Measurements from ENCODE around the gene KRTAP4-5. TPM values are rescaled to one million over a fixed set of nuclear protein-coding genes. Genes with fewer than 3 reads are reported as not detected.
"Not testable (repeated sequence)": the region's sequence is repeated elsewhere in the genome, so short reads cannot be mapped to it uniquely, and the experiment has no call there.

KRTAP4-5 gene
- polyA plus RNA-seq (ENCODE audit: insufficient read length), result not detected
- long read RNA-seq, donor 1, result 0 reads
- long read RNA-seq, donor 2, result 0 reads
- long read RNA-seq, donor 3, result 0 reads
- long read RNA-seq, donor 4, result 0 reads
- long read RNA-seq, donor 5, result 0 reads
- long read RNA-seq, donor 6, result 0 reads
- long read RNA-seq, donor 7, result 0 reads
- long read RNA-seq, donor 8, result 0 reads

DNA sequence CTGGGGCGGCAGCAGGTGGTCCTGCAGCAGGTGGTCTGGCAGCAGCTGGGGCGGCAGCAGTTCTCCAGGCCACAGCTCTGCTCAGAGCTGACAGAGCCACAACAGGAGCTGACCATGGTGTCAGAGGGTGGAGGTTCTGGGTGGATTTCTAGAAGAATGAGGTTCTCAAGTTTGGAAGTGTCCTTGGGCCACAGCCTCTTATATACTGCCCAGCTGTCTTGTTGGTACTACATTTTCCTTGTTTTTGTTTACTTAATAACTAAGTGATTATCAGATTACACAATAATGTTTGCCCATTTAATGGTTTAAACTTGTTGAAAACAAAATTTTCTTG is at the start of gene KRTAP4-5:
TSS of gene KRTAP4-5 (minus strand) at position 174 of the 334 bp plus-strand sequence. CDS start at position 116, 58 bp downstream.
- no peak for DNase-seq

DNA sequence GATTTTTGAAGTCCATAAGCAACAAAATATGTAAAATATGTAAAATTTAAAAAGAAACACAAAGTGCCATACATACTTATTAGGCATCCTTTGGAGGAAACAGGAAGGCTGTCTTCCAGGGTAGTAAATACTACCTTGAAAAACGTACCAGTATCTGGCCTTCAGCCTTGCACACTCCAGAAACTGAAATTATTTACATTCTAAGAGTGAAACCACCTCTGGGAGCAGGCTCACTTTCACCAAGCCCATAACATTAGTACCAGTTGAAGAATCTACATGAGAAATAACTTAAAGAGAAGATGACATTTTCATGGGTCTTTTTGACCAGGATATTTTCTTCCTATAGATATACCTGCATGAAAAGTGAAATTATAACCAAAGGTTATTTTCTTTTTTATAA is 46.4 kb upstream of the KRTAP4-5 start:
- DNase-seq, result no peak

DNA sequence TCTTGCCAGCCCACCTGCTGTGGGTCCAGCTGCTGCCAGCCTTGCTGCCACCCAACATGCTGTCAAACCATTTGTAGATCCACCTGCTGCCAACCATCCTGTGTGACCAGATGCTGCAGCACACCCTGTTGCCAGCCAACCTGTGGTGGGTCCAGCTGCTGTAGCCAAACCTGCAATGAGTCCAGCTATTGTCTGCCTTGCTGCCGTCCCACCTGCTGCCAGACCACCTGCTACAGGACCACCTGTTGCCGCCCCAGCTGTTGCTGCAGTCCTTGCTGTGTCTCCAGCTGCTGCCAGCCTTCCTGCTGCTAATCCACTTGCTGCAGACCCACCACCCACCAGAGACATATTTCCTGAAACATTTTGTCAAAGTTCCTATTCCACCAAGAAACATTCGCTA is 40.7 kb upstream of the KRTAP4-5 start:
- no peak for DNase-seq

DNA sequence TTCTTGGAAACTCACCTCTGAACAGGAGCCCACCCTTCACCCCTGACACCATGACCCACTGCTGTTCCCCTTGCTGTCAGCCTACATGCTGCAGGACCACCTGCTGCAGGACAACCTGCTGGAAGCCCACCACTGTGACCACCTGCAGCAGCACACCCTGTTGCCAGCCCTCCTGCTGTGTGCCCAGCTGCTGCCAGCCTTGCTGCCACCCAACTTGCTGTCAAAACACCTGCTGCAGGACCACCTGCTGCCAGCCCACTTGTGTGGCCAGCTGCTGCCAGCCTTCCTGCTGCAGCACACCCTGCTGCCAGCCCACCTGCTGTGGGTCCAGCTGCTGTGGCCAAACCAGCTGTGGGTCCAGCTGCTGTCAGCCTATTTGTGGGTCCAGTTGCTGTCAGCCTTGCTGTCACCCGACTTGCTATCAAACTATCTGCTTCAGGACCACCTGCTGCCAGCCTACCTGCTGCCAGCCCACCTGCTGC is 40.3 kb upstream of the KRTAP4-5 start, which contains the start of gene KRTAP9-1:
TSS of gene KRTAP9-1 (plus strand) at position 51 of the 482 bp plus-strand sequence. CDS start at position 51, 0 bp downstream.
- not testable (repeated sequence) for DNase-seq

DNA sequence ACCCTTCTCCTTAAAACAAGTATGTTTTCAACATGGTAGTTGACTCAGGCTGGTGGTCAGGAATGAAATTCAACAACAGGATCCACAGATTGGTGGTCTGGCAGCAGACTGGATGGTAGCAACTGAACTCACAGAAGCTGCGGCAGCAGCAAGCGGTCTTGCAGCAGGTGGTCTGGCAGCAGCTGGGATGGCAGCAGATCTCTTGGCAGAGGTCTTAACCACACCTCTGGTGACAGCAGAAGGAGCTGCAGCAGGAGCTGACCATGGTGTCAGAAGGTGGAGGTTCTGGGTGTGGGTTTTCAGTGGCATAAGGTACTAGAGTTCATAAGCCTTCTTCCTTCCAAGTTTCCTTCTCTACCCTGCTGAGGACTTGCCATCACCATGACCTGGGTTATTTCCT is 37.2 kb upstream of the KRTAP4-5 start:
- DNase-seq, result no peak

DNA sequence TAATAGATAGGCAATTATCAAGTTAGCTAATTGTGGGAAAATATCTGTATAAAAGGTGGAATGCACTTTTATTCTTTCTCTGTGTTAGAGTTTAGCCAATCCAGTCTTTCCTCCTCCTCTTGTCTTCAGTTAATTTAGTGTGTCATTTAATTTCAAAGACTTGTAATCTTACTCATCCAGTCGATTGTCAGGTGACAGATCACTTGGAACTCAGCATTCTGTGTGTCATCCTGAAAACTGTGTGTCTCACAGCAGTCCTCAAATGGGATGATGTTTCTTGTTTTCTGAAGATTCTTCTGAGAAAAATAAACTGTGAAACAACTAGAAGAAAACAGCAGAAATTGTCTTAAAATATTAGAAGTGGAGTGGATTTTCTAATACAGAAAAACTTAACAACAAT is 35.4 kb upstream of the KRTAP4-5 start:
- no peak for DNase-seq

DNA sequence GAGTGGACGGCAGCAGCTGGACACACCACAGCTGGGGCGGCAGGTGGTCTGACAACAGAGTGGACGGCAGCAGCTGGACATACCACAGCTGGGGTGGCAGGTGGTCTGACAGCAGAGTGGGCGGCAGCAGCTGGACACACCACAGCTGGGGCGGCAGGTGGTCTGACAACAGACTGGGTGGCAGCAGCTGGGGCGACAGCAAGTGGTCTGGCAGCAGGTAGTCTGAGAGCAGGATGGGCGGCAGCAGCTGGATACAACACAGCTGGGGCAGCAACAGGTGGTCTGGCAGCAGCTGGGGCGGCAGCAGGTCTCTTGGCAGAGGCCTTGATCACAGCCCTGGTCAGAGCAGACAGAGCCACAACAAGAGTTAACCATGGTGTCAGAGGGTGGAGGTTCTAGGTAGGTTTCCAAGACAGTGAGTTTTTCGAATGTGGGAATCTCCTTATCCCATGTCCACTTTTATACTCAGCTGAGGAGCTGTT is 34.9 kb upstream of the KRTAP4-5 start, which contains the start of gene KRTAP4-1:
TSS of gene KRTAP4-1 (minus strand) at position 432 of the 482 bp plus-strand sequence. CDS start at position 375, 57 bp downstream.
- no peak for DNase-seq

DNA sequence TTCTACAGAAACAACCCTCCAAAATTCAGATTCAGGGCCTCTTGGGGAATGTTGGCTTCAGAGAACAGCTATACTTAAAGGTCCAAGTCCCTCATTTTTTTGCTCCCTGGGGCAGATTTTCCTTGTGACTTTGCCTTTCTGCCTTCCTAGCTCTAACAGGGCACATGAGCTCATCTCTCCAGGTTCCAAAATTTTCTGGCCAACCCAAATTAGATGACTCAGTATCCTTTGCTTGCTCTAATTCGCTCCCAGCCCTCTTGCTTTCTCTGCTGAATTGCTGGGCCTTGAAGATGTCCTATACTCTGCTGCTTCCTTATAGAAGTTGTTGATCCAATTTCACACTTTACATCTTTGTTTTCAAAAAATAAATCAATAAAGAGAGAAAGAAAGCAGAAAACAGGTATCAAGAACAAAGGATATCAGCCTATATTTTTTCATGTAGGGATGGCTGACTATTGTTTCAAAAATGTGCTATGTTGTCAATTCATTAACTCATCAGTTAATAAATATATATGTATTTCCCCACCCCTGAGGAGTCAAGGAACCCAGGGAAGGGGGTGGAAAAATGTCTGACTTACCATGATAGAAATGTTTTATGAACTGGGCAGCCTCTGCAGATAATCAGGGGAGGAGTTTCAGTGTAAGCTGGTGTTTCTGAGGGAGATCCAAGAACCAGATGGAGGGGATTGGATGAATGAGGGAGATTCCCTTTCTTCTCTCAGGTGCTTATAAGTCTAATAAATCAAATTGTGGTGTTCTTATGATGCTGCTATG is 29.4 kb upstream of the KRTAP4-5 start:
- DNase-seq, result no peak

DNA sequence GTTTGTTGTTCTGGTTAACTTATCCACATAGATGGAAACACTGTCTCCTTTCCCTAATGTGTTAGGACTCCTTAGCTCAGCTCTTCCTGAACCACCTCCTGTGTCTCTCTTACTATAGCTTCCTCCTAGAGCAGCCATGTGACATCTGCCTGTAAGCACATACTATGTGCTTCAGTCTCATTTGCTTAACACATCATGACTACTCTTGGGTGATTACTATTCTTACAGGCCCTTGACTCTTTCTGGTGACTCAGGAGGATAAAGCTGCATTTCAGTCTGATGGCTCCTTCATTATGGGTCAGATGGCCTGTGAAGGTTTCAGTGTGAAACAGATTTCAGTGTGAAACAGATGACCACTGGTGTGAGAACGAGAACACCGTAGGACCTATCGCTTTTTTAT is 28.7 kb upstream of the KRTAP4-5 start:
- no peak for DNase-seq

DNA sequence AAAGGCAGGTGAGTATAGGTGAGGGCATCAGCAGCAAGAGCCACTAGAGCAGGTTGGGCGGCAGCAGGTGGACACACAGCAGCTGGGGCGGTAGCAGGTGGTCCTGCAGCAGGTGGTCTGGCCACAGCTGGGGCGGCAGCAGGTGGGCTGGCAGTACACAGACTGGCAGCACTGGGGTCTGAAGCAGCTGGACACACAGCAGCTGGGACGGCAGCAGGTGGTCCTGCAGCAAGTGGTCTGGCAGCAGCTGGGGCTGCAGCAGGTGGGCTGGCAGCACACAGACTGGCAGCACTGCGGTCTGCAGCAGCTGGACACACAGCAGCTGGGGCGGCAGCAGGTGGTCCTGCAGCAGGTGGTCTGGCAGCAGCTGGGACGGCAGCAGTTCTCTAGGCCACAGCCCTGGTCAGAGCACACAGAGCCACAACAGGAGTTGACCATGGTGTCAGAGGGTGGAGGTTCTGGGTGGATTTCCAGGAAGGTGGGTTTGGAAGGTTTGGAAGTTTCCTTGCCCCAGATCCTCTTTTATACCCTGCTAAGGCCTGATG is 28.2 kb upstream of the KRTAP4-5 start, which contains the start of gene KRTAP4-2:
TSS of gene KRTAP4-2 (minus strand) at position 495 of the 545 bp plus-strand sequence. CDS start at position 438, 57 bp downstream.
- DNase-seq, result no peak

DNA sequence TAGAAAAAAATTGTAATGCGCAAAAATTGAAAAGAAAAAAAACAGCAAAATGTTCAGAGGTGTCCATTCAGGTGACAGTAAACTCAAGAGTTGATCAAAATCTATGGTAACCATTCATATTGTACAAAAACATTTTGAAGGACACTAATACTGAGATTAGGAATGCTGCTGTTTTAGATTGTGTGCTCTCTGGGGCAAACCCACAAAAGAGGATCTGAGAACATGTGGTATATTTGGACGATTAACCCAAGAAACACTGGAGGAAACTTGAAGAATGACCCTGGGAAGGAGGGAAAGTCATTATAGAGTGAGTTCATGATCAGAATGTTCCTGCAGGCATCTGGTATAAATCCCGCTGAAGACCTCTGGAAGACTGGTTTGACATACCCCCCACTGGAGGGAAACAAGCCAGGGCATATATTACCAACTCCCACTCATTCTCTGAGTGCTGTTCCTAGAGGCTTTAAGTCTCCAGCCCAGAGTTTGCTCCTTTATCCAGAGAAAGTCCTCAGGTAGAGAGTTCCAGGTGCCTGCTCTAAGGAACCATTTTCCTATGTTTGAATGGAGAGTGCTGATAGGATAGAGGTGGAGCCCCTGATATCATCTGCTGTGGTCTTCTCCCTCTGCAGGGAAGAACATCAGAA is 27.2 kb upstream of the KRTAP4-5 start:
- DNase-seq, result no peak

DNA sequence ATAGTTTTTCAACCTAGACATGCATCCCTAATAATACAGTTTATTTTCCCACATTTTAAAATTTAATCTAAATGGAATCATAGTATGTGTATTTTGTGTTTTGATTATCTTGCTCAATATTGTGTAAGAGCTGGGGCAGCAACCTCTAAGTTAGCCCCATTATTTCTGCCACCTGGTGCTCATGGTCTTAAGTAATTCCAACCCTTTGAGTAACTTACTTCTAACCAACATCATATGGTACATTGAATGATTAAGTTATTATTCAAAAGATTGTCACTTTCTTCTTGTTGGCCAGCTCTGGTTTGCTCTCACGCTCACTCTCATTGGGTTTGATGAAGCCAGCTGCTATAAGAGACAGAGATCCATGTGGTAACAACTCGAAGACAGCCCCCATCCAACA is 22.3 kb upstream of the KRTAP4-5 start:
- DNase-seq, result no peak

DNA sequence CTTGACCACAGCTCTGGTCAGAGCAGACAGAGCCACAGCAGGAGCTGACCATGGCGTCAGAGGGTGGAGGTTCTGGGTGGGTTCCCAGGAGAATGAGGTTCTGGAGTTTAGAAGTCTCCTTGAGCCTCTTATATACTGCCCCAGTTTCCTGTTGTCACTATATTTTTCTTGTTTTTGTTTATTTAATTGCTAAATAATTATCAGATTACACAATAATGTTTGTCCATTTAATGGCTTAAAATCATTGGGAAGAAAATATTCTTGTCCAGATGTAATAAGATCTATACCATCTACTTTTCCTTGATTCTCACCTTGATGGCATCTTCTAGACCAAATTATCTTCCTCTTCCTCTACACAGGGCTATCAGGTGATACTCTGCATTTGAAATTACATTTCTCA is 18.5 kb upstream of the KRTAP4-5 start, which contains the start of gene KRTAP4-3:
TSS of gene KRTAP4-3 (minus strand) at position 101 of the 400 bp plus-strand sequence. CDS start at position 52, 49 bp downstream.
- no peak for DNase-seq

DNA sequence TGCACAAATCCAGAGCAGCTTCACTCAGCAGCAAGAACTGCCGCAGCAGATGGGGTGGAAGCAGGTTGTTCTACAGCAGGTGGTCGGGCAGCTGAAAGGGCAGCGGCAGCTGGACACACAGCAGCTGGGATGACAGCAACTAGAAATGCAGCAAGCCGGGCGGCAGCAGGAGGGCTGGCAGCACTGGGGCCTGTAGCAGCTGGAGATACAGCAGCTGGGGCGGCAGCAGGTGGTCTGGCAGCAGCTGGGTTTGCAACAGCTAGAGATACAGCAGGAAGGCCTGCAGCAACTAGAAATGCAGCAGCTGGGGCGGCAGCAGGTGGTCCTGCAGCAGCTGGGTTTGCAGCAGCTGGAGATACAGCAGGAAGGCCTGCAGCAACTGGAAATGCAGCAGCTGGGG is 17.9 kb upstream of the KRTAP4-5 start:
- DNase-seq, result no peak

DNA sequence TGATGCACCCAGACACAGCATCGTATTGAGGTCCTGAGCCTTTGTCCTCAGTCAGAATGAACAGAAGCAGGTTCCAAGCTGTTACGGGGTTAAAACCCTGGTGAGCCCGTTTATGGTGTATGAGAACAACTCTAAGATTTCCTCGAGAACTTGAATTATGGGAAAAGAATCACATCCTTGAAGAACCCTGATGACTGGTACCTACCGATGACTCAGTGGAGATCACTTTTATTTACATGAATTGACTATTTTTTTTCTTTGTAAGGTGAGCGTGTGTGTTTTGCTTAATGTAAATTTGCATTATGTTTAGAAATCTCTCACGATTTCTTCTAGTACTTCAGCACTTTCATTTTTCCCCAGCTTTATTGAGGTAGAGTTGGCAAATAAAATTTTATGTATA is 14.2 kb upstream of the KRTAP4-5 start:
- no peak for DNase-seq

DNA sequence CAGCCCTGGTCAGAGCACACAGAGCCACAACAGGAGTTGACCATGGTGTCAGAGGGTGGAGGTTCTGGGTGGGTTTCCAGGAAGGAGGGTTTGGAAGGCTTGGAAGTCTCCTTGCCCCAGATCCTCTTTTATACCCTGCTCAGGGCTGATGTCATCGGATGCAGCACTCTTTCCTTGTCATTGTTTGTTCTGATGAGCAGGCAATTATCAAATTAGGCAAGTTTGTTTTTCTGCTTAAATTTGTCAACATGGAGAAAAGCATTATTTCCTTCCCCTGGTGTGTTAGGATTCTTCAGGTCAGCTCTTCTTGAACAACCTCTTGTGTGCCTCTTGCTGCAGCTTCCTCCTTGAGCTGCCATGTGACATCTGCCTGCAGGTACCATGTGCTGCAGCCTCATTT is 11.0 kb upstream of the KRTAP4-5 start, which contains the start of gene KRTAP4-4:
TSS of gene KRTAP4-4 (minus strand) at position 101 of the 400 bp plus-strand sequence. CDS start at position 44, 57 bp downstream.
- DNase-seq, result no peak

DNA sequence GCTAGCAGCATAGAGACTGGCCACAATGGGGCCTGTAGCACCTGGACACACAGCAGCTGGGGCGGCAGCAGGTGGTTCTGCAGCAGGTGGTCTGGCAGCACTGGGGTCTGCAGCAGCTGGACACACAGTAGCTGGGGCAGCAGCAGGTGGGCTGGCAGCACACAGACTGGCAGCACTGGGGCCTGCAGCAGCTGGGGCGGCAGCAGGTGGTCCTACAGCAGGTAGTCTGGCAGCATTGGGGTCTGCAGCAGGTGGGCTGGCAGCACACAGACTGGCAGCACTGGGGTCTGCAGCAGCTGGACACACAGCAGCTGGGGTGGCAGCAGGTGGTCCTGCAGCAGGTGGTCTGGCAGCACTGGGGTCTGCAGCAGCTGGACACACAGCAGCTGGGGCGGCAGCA is 10.6 kb upstream of the KRTAP4-5 start:
- not testable (repeated sequence) for DNase-seq

DNA sequence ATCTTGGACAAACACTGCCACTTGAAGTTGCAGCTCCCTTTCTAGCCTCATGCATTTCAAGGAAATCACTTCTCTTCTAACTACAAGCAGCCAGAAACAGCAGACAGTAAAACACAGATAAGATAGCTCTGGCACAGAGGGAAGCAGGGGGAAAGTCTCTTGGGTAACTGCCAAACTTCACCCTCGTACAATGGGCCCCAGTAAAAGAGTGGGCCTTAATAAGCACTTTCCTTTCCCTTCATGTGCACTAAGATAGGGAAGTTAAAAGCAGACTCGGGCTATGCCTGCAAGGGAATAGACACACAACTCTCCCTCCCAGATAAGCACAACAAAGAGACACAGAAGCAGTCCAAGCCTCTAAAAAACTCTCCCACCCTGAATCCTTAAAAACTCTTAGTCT is 4.2 kb upstream of the KRTAP4-5 start:
- no peak for DNase-seq

DNA sequence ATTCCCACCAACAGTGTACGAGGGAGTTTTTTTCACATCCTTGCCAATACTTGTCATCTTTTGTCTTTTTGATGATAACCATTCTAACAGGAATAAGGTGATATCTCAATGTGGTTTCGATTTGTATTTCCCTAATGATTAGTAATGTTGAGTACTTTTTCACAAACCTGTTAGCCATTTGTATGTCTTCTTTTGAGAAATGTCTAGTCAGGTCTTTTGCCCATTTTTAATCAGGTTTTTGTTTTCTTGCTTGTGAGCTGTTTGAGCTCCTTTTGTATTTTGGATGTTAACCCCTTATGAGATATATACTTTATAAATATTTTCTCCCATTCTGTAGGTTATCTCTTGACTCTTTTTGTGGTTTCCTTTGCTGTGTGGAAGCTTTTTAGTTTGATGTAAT is 1.9 kb upstream of the KRTAP4-5 start:
- no peak for DNase-seq

DNA sequence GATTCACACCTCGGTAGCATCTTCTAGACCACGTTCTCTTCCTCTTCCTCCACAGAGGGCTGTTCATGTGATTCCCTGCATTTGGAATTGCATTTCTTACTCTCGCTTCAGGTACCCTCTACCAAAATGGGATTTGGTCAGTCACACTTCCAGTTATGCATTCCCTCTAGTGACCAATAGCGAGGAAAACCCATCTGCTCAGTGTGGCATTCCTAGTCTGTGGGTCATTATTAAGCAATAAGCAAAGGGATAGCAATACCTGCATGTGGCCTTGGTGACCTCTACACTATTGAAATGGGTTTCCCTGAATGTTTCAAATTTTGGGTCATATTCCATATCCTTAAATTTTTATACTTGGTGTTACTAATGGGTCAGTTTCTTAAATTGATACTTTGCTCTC is 401 bp upstream of the KRTAP4-5 start:
- DNase-seq, result no peak

DNA sequence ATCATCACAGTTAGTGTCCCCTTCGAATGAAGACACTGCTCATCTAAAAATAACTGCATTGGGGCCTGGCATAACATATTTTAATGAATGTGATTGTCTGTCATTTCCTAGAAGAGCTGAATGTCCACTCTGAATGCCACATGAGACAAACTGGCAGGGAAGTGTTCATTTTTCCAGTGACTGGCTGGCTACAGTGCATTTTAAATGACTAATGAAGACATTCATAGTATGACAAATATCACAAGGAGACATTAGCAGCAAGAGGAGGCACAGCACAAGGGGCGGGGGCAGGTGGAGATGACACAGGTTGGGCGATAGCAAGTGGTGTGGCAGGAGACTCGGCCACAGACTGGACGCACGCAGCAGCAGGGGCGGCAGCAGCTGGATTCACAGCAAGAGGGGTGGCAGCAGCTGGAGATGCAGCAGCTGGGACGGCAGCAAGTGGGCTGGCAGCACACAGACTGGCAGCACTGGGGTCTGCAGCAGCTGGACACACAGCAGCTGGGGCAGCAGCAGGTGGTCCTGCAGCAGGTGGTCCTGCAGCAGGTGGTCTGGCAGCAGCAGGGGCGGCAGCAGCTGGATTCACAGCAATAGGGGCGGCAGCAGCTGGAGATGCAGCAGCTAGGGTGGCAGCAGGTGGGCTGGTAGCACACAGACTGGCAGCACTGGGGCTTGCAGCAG is 514 bp downstream of the KRTAP4-5 start:
- not testable (repeated sequence) for DNase-seq
